ENCODE measurements around the gene MEMO1.

The MEMO1 gene

DNA sequence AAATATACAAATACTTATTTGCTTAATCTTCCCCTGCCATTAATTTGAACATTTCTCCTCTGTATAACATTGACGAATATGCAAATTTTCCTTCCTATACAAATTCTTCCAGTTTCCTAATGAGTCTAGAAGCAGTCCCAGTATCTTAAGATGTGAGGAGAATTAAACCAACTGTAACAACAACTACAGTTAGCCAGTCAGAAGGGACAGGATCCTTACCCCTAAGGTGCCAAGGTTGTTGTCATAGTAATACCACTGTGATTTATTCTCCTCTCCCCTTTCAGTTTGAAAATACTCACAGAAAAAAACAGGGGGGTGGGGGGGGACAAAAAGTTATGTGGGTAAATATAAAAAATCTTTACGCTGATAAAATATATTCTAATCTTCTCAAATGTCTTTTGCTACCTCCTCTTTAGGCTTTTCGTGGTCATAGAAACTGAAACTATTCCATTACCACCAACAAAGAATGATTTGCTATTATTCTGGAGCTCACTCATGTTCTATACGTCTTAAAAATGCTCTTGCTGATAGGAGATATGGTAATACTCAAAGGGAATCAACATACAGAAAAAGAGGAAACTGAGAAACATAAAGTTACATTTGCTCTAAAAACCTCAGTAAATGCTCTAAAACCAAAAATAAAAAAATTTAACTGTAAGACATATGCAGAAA lies 107.6 kb downstream of the MEMO1 start:
- no peak for TF ChIP-seq TEAD4 (IDR thresholded peaks at IDR 0.05)
- no peak for TF ChIP-seq EP300 (IDR thresholded peaks at IDR 0.05; ENCODE audit: borderline replicate concordance)
- TF ChIP-seq ZBTB7A (IDR thresholded peaks at IDR 0.05; ENCODE audit: low read depth), result no peak
- TF ChIP-seq REST (IDR thresholded peaks at IDR 0.05; ENCODE audit: low read depth), result no peak
- TF ChIP-seq TCF12 (IDR thresholded peaks at IDR 0.05; ENCODE audit: low read depth), result no peak
- TF ChIP-seq EGR1 (IDR thresholded peaks at IDR 0.05), result no peak
- no peak for TF ChIP-seq YY1 (IDR thresholded peaks at IDR 0.05; ENCODE audit: low read depth)
- TF ChIP-seq, protein P1, sequence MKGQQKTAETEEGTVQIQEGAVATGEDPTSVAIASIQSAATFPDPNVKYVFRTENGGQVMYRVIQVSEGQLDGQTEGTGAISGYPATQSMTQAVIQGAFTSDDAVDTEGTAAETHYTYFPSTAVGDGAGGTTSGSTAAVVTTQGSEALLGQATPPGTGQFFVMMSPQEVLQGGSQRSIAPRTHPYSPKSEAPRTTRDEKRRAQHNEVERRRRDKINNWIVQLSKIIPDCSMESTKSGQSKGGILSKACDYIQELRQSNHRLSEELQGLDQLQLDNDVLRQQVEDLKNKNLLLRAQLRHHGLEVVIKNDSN (IDR thresholded peaks at IDR 0.05), result no peak
- TF ChIP-seq RAD21 (IDR thresholded peaks at IDR 0.05; ENCODE audit: low read depth), result no peak
- TF ChIP-seq CEBPB (IDR thresholded peaks at IDR 0.05), result no peak
- no peak for TF ChIP-seq FOXM1 (IDR thresholded peaks at IDR 0.05; ENCODE audit: borderline replicate concordance, low read depth)
- no peak for TF ChIP-seq MAX (IDR thresholded peaks at IDR 0.05)
- no peak for TF ChIP-seq NFIC (IDR thresholded peaks at IDR 0.05)
- TF ChIP-seq CREB1 (IDR thresholded peaks at IDR 0.05; ENCODE audit: low read depth), result no peak
- TF ChIP-seq TAF1 (IDR thresholded peaks at IDR 0.05; ENCODE audit: low read depth), result no peak

GRCh38 chr2:31901900-31902299 lies 108.9 kb downstream of the MEMO1 start:
- TF ChIP-seq TAF1 (IDR thresholded peaks at IDR 0.05; ENCODE audit: low read depth) (no peak), FOXM1 (IDR thresholded peaks at IDR 0.05; ENCODE audit: borderline replicate concordance, low read depth) (no peak)
- TF ChIP-seq, protein P1 (IDR thresholded peaks at IDR 0.05), result no peak

- TF ChIP-seq CREB1 (IDR thresholded peaks at IDR 0.05; ENCODE audit: low read depth) (no peak), TCF12 (IDR thresholded peaks at IDR 0.05; ENCODE audit: low read depth) (no peak), EGR1 (IDR thresholded peaks at IDR 0.05) (no peak), TEAD4 (IDR thresholded peaks at IDR 0.05) (no peak), ZBTB7A (IDR thresholded peaks at IDR 0.05; ENCODE audit: low read depth) (no peak), MAX (IDR thresholded peaks at IDR 0.05) (no peak), CEBPB (IDR thresholded peaks at IDR 0.05) (no peak), YY1 (IDR thresholded peaks at IDR 0.05; ENCODE audit: low read depth) (no peak), EP300 (IDR thresholded peaks at IDR 0.05; ENCODE audit: borderline replicate concordance) (no peak), FOXM1 (IDR thresholded peaks at IDR 0.05; ENCODE audit: borderline replicate concordance, low read depth) (no peak), REST (IDR thresholded peaks at IDR 0.05; ENCODE audit: low read depth) (no peak), RAD21 (IDR thresholded peaks at IDR 0.05; ENCODE audit: low read depth) (no peak), TAF1 (IDR thresholded peaks at IDR 0.05; ENCODE audit: low read depth) (no peak), NFIC (IDR thresholded peaks at IDR 0.05) (no peak)
- TF ChIP-seq, protein P1 (IDR thresholded peaks at IDR 0.05), result no peak
Measured at GRCh38 chr2:31896293-31896692, 114.5 kb downstream of the MEMO1 start.

DNA sequence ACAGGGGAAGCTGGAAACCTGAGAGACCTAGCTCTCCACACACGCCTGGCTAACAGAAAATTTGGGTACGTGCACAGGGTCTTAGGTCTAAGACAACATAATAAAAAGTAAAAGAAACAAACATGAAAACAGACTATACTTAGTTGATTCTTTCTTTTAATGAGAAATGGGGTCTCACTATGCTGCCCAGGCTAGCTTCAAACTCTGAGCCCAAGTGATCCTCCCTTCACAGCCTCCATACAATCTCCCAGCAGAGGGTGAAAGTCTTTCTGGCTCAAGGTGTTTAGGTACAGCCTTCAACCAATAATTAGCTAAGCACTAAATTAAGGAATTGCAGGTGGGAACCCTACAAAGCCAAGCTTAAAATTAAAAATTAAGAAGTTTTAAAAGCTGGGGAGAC lies 116.2 kb downstream of the MEMO1 start:
- TF ChIP-seq, protein P1 (IDR thresholded peaks at IDR 0.05), result no peak
- TF ChIP-seq EP300 (IDR thresholded peaks at IDR 0.05; ENCODE audit: borderline replicate concordance), result no peak
- no peak for TF ChIP-seq RAD21 (IDR thresholded peaks at IDR 0.05; ENCODE audit: low read depth)
- no peak for TF ChIP-seq TEAD4 (IDR thresholded peaks at IDR 0.05)
- TF ChIP-seq CEBPB (IDR thresholded peaks at IDR 0.05), result no peak
- no peak for TF ChIP-seq ZBTB7A (IDR thresholded peaks at IDR 0.05; ENCODE audit: low read depth)
- TF ChIP-seq FOXM1 (IDR thresholded peaks at IDR 0.05; ENCODE audit: borderline replicate concordance, low read depth), result no peak
- TF ChIP-seq TAF1 (IDR thresholded peaks at IDR 0.05; ENCODE audit: low read depth), result no peak
- no peak for TF ChIP-seq REST (IDR thresholded peaks at IDR 0.05; ENCODE audit: low read depth)
- no peak for TF ChIP-seq MAX (IDR thresholded peaks at IDR 0.05)
- no peak for TF ChIP-seq TCF12 (IDR thresholded peaks at IDR 0.05; ENCODE audit: low read depth)
- TF ChIP-seq NFIC (IDR thresholded peaks at IDR 0.05), result no peak
- TF ChIP-seq CREB1 (IDR thresholded peaks at IDR 0.05; ENCODE audit: low read depth), result no peak
- no peak for TF ChIP-seq EGR1 (IDR thresholded peaks at IDR 0.05)
- no peak for TF ChIP-seq YY1 (IDR thresholded peaks at IDR 0.05; ENCODE audit: low read depth)
